G401.6 (cell line): ENCODE measurements around the gene PLEKHG4B.

Experiments
- FAIRE-seq: peaks from 2 replicates; lab custom pipeline; 2012; peaks lifted over from hg19 to GRCh38; lab: Jason Lieb, UNC

PLEKHG4B gene

GRCh38 chr5:129820-130219 is 37.9 kb downstream of the PLEKHG4B start:
- FAIRE-seq = no peak

GRCh38 chr5:130601-131131 is 38.7 kb downstream of the PLEKHG4B start:
- FAIRE-seq = no peak

- FAIRE-seq = no peak
Observed at GRCh38 chr5:136901-137300, 44.9 kb downstream of the PLEKHG4B start.

- no peak for FAIRE-seq
Observed at GRCh38 chr5:137741-138140, 45.8 kb downstream of the PLEKHG4B start.

- FAIRE-seq = no peak
Observed at GRCh38 chr5:138936-139335, 47.0 kb downstream of the PLEKHG4B start.

- no peak for FAIRE-seq
Observed at GRCh38 chr5:139579-140442, 47.8 kb downstream of the PLEKHG4B start.

- no peak for FAIRE-seq
Observed at GRCh38 chr5:140443-140829, 48.5 kb downstream of the PLEKHG4B start.

- no peak for FAIRE-seq
Observed at GRCh38 chr5:141211-141610, 49.2 kb downstream of the PLEKHG4B start.

GRCh38 chr5:141761-142160 is 49.8 kb downstream of the PLEKHG4B start:
- no peak for FAIRE-seq

GRCh38 chr5:142246-142810 is 50.4 kb downstream of the PLEKHG4B start:
- FAIRE-seq = no peak

- FAIRE-seq = no peak
Observed at GRCh38 chr5:143041-143440, 51.1 kb downstream of the PLEKHG4B start.

GRCh38 chr5:144941-145340 is 53.0 kb downstream of the PLEKHG4B start:
- no peak for FAIRE-seq

GRCh38 chr5:145585-146323 is 53.8 kb downstream of the PLEKHG4B start:
- FAIRE-seq = no peak

- no peak for FAIRE-seq
Observed at GRCh38 chr5:147751-148150, 55.8 kb downstream of the PLEKHG4B start.

GRCh38 chr5:149745-150485 is 57.9 kb downstream of the PLEKHG4B start:
- no peak for FAIRE-seq

GRCh38 chr5:150746-151145 is 58.8 kb downstream of the PLEKHG4B start:
- no peak for FAIRE-seq

GRCh38 chr5:152077-152476 is 60.1 kb downstream of the PLEKHG4B start:
- FAIRE-seq = no peak

- no peak for FAIRE-seq
Observed at GRCh38 chr5:153256-153655, 61.3 kb downstream of the PLEKHG4B start.

GRCh38 chr5:154236-154635 is 62.3 kb downstream of the PLEKHG4B start:
- FAIRE-seq = no peak

- FAIRE-seq = no peak
Observed at GRCh38 chr5:154826-155225, 62.9 kb downstream of the PLEKHG4B start.

GRCh38 chr5:155651-156410 is 63.9 kb downstream of the PLEKHG4B start:
- no peak for FAIRE-seq
